K562 (cell line): ENCODE data around the gene BDH1. TPM values are rescaled to one million over a fixed set of nuclear protein-coding genes. Genes with fewer than 3 reads are reported as not detected.
A peak's percentile ranks its signal among the peaks of the same experiment; 100 is the strongest.

ENCODE experiments used
- GATA2 ChIP-seq: sonication (generic); formaldehyde crosslinking; IDR thresholded peaks from 2 replicates; pipeline ENCODE4 v1.4.0; 2020; ENCODE audit warnings: mild to moderate bottlenecking, missing genetic modification reagents
- NEUROD1 ChIP-seq: fragments of 150-350 bp; IDR thresholded peaks from 2 replicates; pipeline ENCODE4 v1.6.1; 2014; ENCODE audit warnings: borderline replicate concordance, low read length, low read depth; ENCODE audit not compliant: partially characterized antibody
- NR2F6 ChIP-seq: fragments of 450-650 bp; formaldehyde crosslinking; IDR thresholded peaks from 2 replicates; pipeline ENCODE4 v1.4.0; 2020; ENCODE audit warnings: mild to moderate bottlenecking
- SNIP1 ChIP-seq: fragments of 450-650 bp; IDR thresholded peaks from 2 replicates; pipeline ENCODE4 v1.7.1; 2017; ENCODE audit warnings: low read depth, mild to moderate bottlenecking
- SREBF1 ChIP-seq: fragments of 150-350 bp; IDR thresholded peaks from 2 replicates; pipeline ENCODE4 v1.6.1; 2014; ENCODE audit warnings: antibody characterized with exemption, low read depth, low read length, borderline replicate concordance
- ZFP36 ChIP-seq: fragments of 150-350 bp; IDR thresholded peaks from 2 replicates; pipeline ENCODE4 v1.6.1; 2018; ENCODE audit warnings: low read length, low read depth; ENCODE audit not compliant: partially characterized antibody
- ZNF398 ChIP-seq: fragments of 250-450 bp; sonication (Bioruptor Pico); IDR thresholded peaks from 2 replicates; pipeline ENCODE4 v1.8.0; 2021; ENCODE audit warnings: moderate library complexity, mild to moderate bottlenecking, inconsistent platforms
- ZNF695 ChIP-seq: fragments of 450-650 bp; formaldehyde crosslinking; IDR thresholded peaks from 2 replicates; pipeline ENCODE4 v1.4.0; 2020; ENCODE audit warnings: mild to moderate bottlenecking, moderate library complexity
- polyA plus RNA-seq, 8 experiments: library from polyadenylated mRNA; depleted of rRNA in 4 of 8; stranded (reverse) in 5 of 8; unstranded in 3 of 8; fragments of >200 nt; fragmentation: Nextera tagmentation in 2 of 8; fragmentation: Illumina TruSeq in 1 of 8; extraction: Ambion mirVana in 2 of 8; extraction: Trizol in 1 of 8; gene quantifications; 2 replicates each; pipeline versions ENCODE4 v1.2.1 to v1.2.3, GENCODE V29; 2011 to 2014; ENCODE audit warnings: inconsistent platforms in 1 of 8, missing spikeins in 1 of 8
- total RNA-seq, 7 experiments: library from RNA; depleted of rRNA in 6 of 7; stranded (reverse); fragments of >200 nt in 6 of 7; fragmentation: Illumina TruSeq in 2 of 7; extraction: Trizol in 2 of 7; gene quantifications; 2 replicates each; pipeline versions ENCODE4 v1.2.1 to v1.2.3, GENCODE V29; 2011 to 2021; ENCODE audit warnings: low replicate concordance in 1 of 7

The BDH1 gene
- total and polyA plus RNA-seq, 9 of the 15 experiments (the other 6 are each of a cell fraction or from before 2014, with no cell fraction given) = 0.07 to 0.89 (median 0.12) TPM; not detected in 3

- no peak for TF ChIP-seq NEUROD1
- no peak for TF ChIP-seq NR2F6 (CRISPR knock-in tag)
- no peak for TF ChIP-seq GATA2 (CRISPR knock-in tag)
- TF ChIP-seq ZNF398 (CRISPR knock-in tag) = no peak
- no peak for TF ChIP-seq ZNF695
- peak; percentile 84 for TF ChIP-seq ZFP36
- no peak for TF ChIP-seq SNIP1
- no peak for TF ChIP-seq SREBF1
- TF ChIP-seq, all 486 proteins: peak for 3
These were observed 8.5 kb upstream of the BDH1 start (continued) for GRCh38 chr3:197564097-197564843.
